HUES6 (cell line): ENCODE results near the gene CXCR3.
"Not testable (repeated sequence)": the region's sequence is repeated elsewhere in the genome, so short reads cannot be mapped to it uniquely, and the experiment has no call there.

ENCODE experiments used
- H3K27ac ChIP-seq: 2 replicates; pipeline ENCODE4 v1.7.0; 2013; ENCODE audit warnings: low read depth, mild to moderate bottlenecking, low read length, inconsistent platforms
- H3K27me3 ChIP-seq: 2 replicates; pipeline ENCODE4 v1.6.1; 2013; ENCODE audit warnings: low read length; ENCODE audit not compliant: control insufficient read depth, insufficient read depth
- H3K36me3 ChIP-seq: 2 replicates; pipeline ENCODE4 v1.6.1; 2013; ENCODE audit warnings: low read length; ENCODE audit not compliant: control insufficient read depth, insufficient read depth
- H3K4me1 ChIP-seq: 2 replicates; pipeline ENCODE4 v1.6.1; 2013; ENCODE audit warnings: low read length; ENCODE audit not compliant: control insufficient read depth, insufficient read depth
- H3K4me3 ChIP-seq: 2 replicates; pipeline ENCODE4 v1.5.1; 2013; ENCODE audit warnings: low read depth, low read length
- H3K9ac ChIP-seq: one replicate; pipeline ENCODE4 v1.6.1; 2013; ENCODE audit warnings: mild to moderate bottlenecking, low read length
- H3K9me3 ChIP-seq: 2 replicates; pipeline ENCODE4 v1.6.1; 2013; ENCODE audit warnings: low read depth, low read length; ENCODE audit not compliant: control insufficient read depth, insufficient read depth

The CXCR3 gene

DNA sequence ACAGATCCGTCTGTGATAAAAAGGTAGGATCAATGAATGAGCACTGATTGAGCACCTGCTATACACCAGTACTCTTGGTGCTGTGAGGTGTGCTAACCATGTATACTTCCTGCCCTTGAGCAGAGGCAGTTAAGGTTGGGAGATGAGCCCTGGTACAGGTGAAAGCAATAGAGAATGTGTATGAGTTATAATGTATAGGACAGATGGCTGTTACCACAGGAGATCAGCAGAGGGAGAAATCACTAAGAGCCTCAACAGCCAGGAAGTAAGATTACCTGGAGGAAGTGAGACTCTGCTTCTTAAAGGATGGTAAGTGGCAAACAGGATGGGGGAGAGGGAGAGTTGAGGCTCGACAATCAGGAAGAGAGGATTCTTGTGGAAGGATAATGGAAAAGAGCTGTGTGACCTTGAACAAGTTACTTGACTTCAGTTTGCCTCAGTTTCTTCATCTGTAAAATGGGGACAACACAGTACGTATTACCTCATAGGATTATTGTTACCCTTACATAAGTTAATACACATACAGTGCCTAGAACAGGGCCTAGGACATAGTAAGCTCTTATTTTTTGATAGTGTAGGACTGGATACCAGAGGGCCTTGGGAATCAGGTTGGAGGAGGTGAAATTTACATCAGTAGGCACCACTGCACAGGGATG lies 9.1 kb downstream of the CXCR3 start:
- Histone ChIP-seq H3K4me3 (no peak overlapping the region), H3K9ac (no peak overlapping the region), H3K27ac (no peak overlapping the region), H3K9me3 (peaks cover 21% of the 10 kb centered on the region; the same call in 1 of the 2 replicates), H3K4me1 (no peaks in the 10 kb centered on the region), H3K36me3 (peaks cover 26% of the 10 kb centered on the region), H3K27me3 (no peaks in the 10 kb centered on the region)

DNA sequence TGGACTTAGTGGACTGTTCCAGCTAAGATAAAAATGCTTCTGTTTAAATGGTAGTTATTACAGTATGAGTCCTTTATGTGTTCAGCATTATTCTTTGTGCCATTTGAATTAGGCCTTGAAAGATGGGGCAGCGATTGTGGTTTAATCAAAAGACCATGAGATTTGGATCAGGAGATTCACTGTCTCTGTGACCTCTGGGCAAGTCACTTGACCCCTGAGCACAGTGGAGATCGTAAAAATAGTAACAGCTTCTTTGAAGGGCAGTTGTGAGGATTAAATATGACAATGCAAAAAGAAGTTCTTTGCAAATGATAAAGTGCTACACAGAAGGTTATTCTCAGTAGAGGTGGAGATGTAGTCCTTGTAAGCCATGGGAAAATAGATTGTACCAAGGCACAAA lies 10.8 kb downstream of the CXCR3 start:
- Histone ChIP-seq H3K27ac (no peak overlapping the region), H3K9me3 (peaks cover 30% of the 10 kb centered on the region; the same call in 1 of the 2 replicates), H3K36me3 (peaks cover 26% of the 10 kb centered on the region), H3K9ac (no peak overlapping the region), H3K27me3 (no peaks in the 10 kb centered on the region), H3K4me1 (no peaks in the 10 kb centered on the region), H3K4me3 (no peak overlapping the region)

DNA sequence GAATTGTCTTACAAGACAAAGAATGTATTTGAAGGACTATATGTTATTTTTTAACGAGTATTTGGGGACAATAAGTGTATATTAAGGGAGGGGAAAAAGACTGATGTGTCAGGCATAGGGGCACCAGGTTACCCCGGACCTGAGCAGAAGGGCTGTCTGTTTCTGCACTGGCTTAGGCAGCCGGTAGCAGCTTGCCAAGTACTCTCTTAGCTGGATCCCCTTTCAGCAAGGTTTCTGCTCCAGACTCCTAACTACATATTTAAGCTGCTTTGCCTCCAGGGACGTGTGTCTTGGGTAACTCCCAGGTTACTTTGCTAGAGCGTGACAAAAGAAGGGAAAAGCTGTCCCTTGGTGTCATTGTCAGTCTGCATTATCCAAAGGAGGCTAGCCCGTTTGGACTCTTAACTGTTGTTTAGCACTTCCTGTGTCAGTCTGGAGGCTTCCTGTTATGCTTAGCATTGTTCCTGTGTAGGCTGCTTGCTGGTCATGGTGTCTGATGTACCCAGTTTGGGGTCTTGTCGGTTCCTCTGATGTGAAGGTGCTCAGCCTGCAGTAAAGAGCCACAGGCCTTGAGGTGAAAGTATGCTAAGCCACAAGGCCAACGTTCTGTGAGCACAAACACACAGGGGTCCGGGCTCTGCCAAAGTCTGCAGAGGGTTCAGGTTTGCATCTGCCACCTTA lies 11.6 kb downstream of the CXCR3 start:
- Histone ChIP-seq H3K9me3 (peaks cover 32% of the 10 kb centered on the region; the same call in 1 of the 2 replicates), H3K4me3 (no peak overlapping the region), H3K4me1 (no peaks in the 10 kb centered on the region), H3K36me3 (peaks cover 23% of the 10 kb centered on the region), H3K27me3 (no peaks in the 10 kb centered on the region), H3K27ac (no peak overlapping the region), H3K9ac (no peak overlapping the region)

DNA sequence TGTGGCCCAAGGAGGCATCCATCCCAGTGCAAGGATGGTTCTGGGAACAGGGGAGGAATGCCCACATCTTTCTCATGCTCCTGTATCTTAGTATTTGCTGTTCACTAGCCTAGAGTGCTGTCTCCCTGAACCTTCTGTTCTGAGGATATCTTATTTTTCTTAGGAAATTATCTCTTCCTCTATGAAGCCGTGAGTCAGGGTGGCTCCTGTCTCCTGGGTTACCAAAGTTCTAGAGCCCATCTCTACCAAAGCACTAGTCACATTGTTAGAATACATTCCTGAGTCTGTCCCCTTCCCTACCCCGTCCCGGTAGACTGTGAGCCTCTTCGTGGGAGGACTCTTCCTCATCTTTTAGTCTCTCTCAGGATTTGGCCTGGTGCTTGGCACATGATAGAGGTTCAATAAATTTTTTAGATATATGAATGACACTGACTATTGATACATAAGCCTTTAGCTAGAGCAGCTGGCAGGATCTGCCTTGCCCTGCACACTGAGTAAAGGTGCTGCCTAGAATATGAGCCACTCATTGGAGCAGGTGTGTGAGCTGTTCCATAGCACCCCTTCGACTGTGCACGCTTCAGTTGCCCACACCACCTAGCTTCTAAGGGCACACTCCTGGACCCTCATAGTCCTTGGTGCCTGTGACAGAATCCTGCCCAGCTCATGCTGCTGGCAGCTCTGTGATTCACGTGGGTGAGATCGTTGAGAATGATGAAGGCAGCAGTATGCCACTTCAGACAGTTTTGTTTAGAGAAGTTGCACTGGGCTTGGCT lies 13.3 kb downstream of the CXCR3 start:
- Histone ChIP-seq H3K4me1 (no peaks in the 10 kb centered on the region), H3K4me3 (no peak overlapping the region), H3K9ac (no peak overlapping the region), H3K27ac (no peak overlapping the region), H3K9me3 (peaks cover 39% of the 10 kb centered on the region; the same call in 1 of the 2 replicates), H3K27me3 (no peaks in the 10 kb centered on the region), H3K36me3 (peaks cover 19% of the 10 kb centered on the region)

DNA sequence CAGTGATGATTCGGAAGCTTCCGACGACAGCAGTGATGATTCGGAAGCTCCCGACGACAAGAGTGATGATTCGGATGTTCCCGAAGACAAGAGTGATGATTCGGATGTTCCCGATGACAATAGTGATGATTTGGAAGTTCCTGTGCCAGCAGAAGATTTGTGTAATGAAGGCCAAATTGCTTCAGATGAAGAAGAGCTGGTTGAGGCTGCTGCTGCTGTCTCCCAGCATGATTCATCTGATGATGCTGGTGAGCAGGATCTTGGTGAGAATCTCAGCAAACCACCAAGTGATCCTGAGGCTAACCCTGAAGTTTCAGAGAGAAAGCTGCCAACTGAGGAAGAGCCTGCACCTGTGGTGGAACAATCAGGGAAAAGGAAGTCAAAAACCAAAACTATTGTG lies 14.2 kb downstream of the CXCR3 start:
- Histone ChIP-seq H3K36me3 (peaks cover 12% of the 10 kb centered on the region), H3K27ac (no peak overlapping the region), H3K27me3 (no peaks in the 10 kb centered on the region), H3K4me3 (no peak overlapping the region), H3K9me3 (peaks cover 40% of the 10 kb centered on the region; the same call in 1 of the 2 replicates), H3K9ac (no peak overlapping the region), H3K4me1 (no peaks in the 10 kb centered on the region)

DNA sequence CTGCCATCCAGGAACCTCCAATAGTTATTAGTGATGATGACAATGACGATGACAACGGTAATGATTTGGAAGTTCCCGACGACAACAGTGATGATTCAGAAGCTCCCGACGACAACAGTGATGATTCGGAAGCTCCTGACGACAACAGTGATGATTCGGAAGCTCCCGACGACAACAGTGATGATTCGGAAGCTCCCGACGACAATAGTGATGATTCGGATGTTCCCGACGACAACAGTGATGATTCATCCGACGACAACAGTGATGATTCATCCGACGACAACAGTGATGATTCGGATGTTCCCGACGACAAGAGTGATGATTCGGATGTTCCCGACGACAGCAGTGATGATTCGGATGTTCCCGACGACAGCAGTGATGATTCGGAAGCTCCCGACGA lies 14.7 kb downstream of the CXCR3 start:
- H3K4me1 ChIP-seq: no peaks in the 10 kb centered on the region
- no peak overlapping the region for H3K9ac ChIP-seq
- no peak overlapping the region for H3K4me3 ChIP-seq
- H3K27me3 ChIP-seq: no peaks in the 10 kb centered on the region
- no peak overlapping the region for H3K27ac ChIP-seq
- peaks cover 10% of the 10 kb centered on the region for H3K36me3 ChIP-seq
- peaks cover 40% of the 10 kb centered on the region; the same call in 1 of the 2 replicates for H3K9me3 ChIP-seq

DNA sequence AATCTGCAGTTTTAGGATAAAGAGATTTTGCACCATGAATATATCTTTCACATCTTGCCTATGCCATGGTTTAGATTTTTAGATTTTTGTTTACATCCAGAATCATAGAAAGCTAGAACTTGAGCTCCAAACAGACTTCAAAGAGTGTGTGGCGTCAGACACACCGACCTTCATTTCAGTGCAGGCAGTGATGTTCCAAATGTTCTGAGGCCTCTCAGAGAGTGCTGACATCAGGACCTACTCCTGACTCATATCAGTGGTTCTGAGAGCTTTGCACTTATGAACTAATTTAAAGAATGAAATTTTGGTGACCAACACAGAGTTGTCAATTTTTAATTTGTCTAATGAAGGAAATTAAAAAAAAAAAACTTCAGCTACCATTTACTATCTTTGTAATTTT lies 18.3 kb downstream of the CXCR3 start:
- no peaks in the 10 kb centered on the region for H3K27me3 ChIP-seq
- H3K27ac ChIP-seq: no peak overlapping the region
- H3K9ac ChIP-seq: no peak overlapping the region
- H3K4me1 ChIP-seq: no peaks in the 10 kb centered on the region
- H3K36me3 ChIP-seq: peaks cover 10% of the 10 kb centered on the region
- peaks cover 30% of the 10 kb centered on the region; the same call in 1 of the 2 replicates for H3K9me3 ChIP-seq
- H3K4me3 ChIP-seq: no peak overlapping the region

DNA sequence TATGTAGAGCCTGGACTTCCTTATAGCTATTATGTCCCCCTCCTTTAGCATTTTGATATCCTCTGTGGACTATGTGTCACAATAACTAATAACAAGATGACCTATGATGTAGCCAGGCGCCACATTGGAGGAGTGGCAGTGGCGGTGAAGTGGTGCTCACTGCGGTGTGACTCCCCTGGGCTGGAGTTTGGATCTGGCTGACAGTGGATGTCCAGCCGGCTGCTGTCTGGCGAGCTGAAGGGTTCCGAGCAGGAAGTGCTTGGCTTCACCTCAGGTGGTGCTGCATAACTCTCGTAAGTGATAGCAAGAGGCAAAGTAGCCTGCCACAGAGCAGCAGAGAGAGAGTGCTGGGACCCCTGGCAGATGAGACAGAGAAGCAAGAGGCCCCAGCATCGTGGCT lies 25.1 kb downstream of the CXCR3 start:
- not testable (repeated sequence) for H3K27me3 ChIP-seq, H3K27ac ChIP-seq, H3K36me3 ChIP-seq, H3K9me3 ChIP-seq, H3K4me1 ChIP-seq, H3K4me3 ChIP-seq, H3K9ac ChIP-seq

DNA sequence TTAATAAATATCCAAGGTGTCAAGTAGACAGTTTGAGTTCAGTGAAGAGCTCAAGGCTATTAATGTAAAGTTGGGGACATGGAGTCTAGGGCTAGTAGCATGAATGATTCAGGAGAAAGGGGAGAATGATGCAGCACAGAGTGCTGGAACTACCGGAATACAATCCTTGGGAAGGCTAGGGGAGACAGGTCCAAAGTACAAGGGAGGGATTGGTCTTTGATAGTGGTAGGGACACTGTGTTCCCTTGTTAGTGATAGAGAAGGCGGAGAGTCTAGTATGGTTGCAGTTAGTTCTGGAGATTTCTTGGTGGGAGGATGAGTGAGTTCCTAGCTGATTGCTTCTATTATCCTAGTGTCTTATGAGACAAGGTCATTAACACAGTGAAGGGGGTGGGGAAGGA lies 31.4 kb downstream of the CXCR3 start:
- Histone ChIP-seq H3K4me3 (no peak overlapping the region), H3K27me3 (no peaks in the 10 kb centered on the region), H3K36me3 (0 out of 2 replicates have a peak, but pooled peaks cover 3% of the 10 kb centered on the region), H3K27ac (no peak overlapping the region), H3K9me3 (no peaks in the 10 kb centered on the region), H3K9ac (no peak overlapping the region), H3K4me1 (no peaks in the 10 kb centered on the region)

DNA sequence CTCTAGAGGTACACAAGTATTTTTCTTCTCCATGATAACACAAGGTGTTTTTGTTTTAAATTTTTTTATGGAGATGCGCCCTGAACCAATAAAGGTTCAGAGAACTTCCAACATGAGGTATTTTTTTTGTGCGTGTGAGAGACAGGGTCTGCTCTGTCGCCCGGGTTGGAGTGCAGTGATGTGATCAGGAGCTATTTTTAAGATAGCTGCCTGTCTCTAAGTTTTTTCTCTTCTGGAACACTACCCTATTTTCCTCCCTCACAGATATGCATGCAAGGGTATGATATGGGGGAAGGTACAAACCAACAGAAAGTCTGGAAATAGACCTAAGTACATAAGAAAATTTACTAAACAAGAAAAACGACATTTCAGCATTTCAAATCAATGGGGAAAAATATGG lies 37.1 kb downstream of the CXCR3 start:
- Histone ChIP-seq H3K27ac (no peak overlapping the region), H3K4me1 (no peaks in the 10 kb centered on the region), H3K9ac (no peak overlapping the region), H3K27me3 (no peaks in the 10 kb centered on the region), H3K36me3 (peaks cover 6% of the 10 kb centered on the region), H3K4me3 (no peak overlapping the region), H3K9me3 (no peaks in the 10 kb centered on the region)

DNA sequence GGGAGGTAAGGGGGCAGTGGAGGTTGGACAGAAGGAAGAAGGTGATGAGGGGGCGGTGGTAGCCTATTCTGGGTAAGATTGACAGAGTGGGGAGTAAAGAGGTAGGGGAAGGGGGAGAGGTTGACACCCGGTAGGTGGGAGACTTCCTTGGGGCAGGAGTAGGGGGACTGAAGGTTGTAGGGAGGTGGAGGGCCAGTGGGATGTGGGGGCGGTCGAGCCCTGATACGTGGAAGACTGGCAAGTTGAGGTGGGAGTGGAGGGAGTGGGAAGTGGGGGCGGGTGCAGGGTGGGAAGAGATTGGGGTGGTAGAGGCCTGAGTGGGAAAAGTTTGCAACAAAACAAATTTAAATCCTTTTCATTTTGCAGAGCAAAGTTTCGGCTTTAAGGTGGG lies 38.3 kb downstream of the CXCR3 start:
- Histone ChIP-seq H3K9ac (no peak overlapping the region), H3K4me1 (no peaks in the 10 kb centered on the region), H3K36me3 (peaks cover 16% of the 10 kb centered on the region), H3K4me3 (no peak overlapping the region), H3K9me3 (no peaks in the 10 kb centered on the region), H3K27ac (no peak overlapping the region), H3K27me3 (no peaks in the 10 kb centered on the region)
